Uterus (tissue), 2 donors: ENCODE measurements around the gene FILIP1L.

Experiments used
- POLR2A ChIP-seq, 2 donors: fragments of 450-650 bp; IDR thresholded peaks; one replicate each; pipeline ENCODE4 v1.6.1; 2016; ENCODE audit warnings: antibody characterized with exemption in 2 of 2, mild to moderate bottlenecking in 1 of 2, moderate library complexity in 1 of 2
- TF ChIP-seq, protein P1 (sequence below), 4 experiments: fragments of 200-600 bp in 2 of 4; fragments of 450-650 bp in 2 of 4; sonication (generic) in 2 of 4; IDR thresholded peaks; one replicate each; pipeline ENCODE4 v1.5.1; 2016 to 2019; ENCODE audit warnings: antibody characterized with exemption in 4 of 4, mild to moderate bottlenecking in 2 of 4, moderate library complexity in 1 of 4

DNA sequence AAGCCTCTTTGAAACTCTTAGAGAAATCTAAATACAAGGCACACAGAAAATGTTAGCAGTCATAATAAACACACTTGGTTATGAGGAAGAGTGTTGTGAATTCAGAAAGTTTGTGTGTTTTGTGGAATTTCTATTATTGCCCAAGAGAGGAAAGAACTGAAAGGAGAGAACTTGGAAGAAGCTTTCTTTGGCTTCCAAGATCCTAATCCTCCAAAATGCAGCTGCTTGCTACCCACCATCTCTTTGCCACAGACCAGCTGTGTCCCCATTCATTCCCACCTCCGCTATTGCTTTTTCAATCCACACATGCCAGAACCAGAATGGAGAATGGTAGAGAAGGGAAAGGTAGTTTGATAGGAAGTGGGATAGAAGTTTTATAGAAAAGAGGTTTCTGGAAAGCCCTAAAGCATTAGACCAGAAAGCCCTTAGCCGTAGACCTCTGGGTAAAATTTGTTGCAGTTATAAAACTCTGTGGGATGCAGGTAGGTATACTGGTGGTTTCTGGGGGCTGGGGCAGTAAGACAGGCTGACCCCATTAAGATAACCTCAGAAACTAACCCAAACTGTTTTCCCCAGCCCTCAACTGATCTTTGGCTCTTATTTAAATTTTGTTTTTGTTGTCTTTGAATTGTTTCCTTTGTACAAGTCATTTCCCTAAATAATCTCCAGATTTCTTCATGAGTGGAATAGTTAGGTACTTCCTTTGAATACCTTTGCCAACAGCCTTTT, 108.5 kb downstream of the FILIP1L start:
- TF ChIP-seq, protein P1, sequence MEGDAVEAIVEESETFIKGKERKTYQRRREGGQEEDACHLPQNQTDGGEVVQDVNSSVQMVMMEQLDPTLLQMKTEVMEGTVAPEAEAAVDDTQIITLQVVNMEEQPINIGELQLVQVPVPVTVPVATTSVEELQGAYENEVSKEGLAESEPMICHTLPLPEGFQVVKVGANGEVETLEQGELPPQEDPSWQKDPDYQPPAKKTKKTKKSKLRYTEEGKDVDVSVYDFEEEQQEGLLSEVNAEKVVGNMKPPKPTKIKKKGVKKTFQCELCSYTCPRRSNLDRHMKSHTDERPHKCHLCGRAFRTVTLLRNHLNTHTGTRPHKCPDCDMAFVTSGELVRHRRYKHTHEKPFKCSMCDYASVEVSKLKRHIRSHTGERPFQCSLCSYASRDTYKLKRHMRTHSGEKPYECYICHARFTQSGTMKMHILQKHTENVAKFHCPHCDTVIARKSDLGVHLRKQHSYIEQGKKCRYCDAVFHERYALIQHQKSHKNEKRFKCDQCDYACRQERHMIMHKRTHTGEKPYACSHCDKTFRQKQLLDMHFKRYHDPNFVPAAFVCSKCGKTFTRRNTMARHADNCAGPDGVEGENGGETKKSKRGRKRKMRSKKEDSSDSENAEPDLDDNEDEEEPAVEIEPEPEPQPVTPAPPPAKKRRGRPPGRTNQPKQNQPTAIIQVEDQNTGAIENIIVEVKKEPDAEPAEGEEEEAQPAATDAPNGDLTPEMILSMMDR (IDR thresholded peaks at IDR 0.05), result no peak
- no peak for TF ChIP-seq POLR2A (IDR thresholded peaks at IDR 0.05)
